GM12878 (cell line): Measurements from ENCODE around the gene ITPR2. TPM values are rescaled to one million over a fixed set of nuclear protein-coding genes. Genes with fewer than 3 reads are reported as not detected.

Experiments
- ATAC-seq: fragments of 200-7000 bp; cut with Tn5 transposase; 3 replicates; pipeline ENCODE4 v1.9.1; 2020; ENCODE audit warnings: mild to moderate bottlenecking, moderate library complexity
- BruUV-seq: library from RNA; stranded (reverse); fragments of 400-500 nt; replicated peaks from 2 replicates; lab custom pipeline; 2021; lab: Mats Ljungman, UMichigan
- CTCF ChIA-PET: fragments of 300-600 bp; sonication (Branson Sonifier 250); formaldehyde crosslinking; extraction: SDS; loops from one replicate; lab custom pipeline; 2021; ENCODE audit warnings: inconsistent platforms; lab: Yijun Ruan, JAX
- POLR2A ChIA-PET: fragments of 350-600 bp; formaldehyde crosslinking; extraction: SDS; loops from one replicate; lab custom pipeline; 2021; ENCODE audit warnings: inconsistent platforms; lab: Charles Lee
- RAD21 ChIA-PET: fragments of 300-600 bp; sonication (Branson Sonifier 250); formaldehyde crosslinking; loops from one replicate; lab custom pipeline; 2023; ENCODE audit warnings: antibody characterized with exemption; ENCODE audit not compliant: unreplicated experiment; lab: Charles Lee
- SMC1A ChIA-PET: fragments of 300-600 bp; sonication (Branson Sonifier 250); formaldehyde crosslinking; loops from one replicate; lab custom pipeline; 2023; ENCODE audit not compliant: unreplicated experiment, uncharacterized antibody; lab: Charles Lee
- DNase-seq: peaks from one replicate; pipeline ENCODE4 v3.0.0-alpha.2; 2011; ENCODE audit warnings: low read depth, low spot score
- FAIRE-seq: peaks from 3 replicates; lab custom pipeline; 2011; peaks lifted over from hg19 to GRCh38; lab: Jason Lieb, UNC
- H2AFZ ChIP-seq: 2 replicates; pipeline ENCODE4 v1.6.0; 2011; ENCODE audit warnings: low read depth, low read length, control low read depth; ENCODE audit not compliant: control insufficient read depth
- H3K27ac ChIP-seq: 2 replicates; pipeline ENCODE4 v1.5.1; 2011; ENCODE audit warnings: control low read depth; ENCODE audit not compliant: control insufficient read depth, insufficient read depth
- H3K27me3 ChIP-seq, 2 experiments: replicated peaks in 1 of 2; 2 replicates each; pipeline versions ENCODE4 v1.6.0 to v1.6.1; 2011; ENCODE audit warnings: low read length in 1 of 2; ENCODE audit not compliant: control insufficient read depth in 2 of 2, insufficient read depth in 2 of 2
- H3K36me3 ChIP-seq, 2 experiments: 2 replicates each; pipeline ENCODE4 v1.5.1; 2011; ENCODE audit warnings: low read length in 1 of 2; ENCODE audit not compliant: control insufficient read depth in 2 of 2, insufficient read depth in 2 of 2
- H3K4me1 ChIP-seq: 2 replicates; pipeline ENCODE4 v1.6.1; 2011; ENCODE audit warnings: mild to moderate bottlenecking, low read length, moderate library complexity, mixed read lengths; ENCODE audit not compliant: control insufficient read depth, insufficient read depth
- H3K4me2 ChIP-seq: 2 replicates; pipeline ENCODE4 v1.6.0; 2011; ENCODE audit warnings: control low read depth; ENCODE audit not compliant: control insufficient read depth, insufficient read depth
- H3K4me3 ChIP-seq: fragments of 200-600 bp; sonication (generic); 2 replicates; pipeline ENCODE4 v1.5.1; 2016
- H3K79me2 ChIP-seq: 2 replicates; pipeline ENCODE4 v1.6.0; 2011; ENCODE audit warnings: low read length; ENCODE audit not compliant: control insufficient read depth, insufficient read depth
- H3K9ac ChIP-seq: 2 replicates; pipeline ENCODE4 v1.8.0; 2011; ENCODE audit warnings: low read length, control low read depth, mixed read lengths; ENCODE audit not compliant: control insufficient read depth, insufficient read depth
- H3K9me3 ChIP-seq: replicated peaks from 3 replicates; pipeline ENCODE4 v1.5.1; 2011; ENCODE audit warnings: mild to moderate bottlenecking, low read length; ENCODE audit not compliant: control insufficient read depth, insufficient read depth
- H4K20me1 ChIP-seq: 2 replicates; pipeline ENCODE4 v1.6.0; 2011; ENCODE audit not compliant: control insufficient read depth, insufficient read depth
- BACH1 ChIP-seq: fragments of 450-650 bp; IDR thresholded peaks from 2 replicates; pipeline ENCODE4 v1.6.1; 2017; ENCODE audit warnings: mild to moderate bottlenecking, borderline replicate concordance
- BCL11A ChIP-seq: IDR thresholded peaks from 2 replicates; pipeline ENCODE4 v1.6.1; 2011; ENCODE audit warnings: low read depth, low read length
- EZH2 ChIP-seq: IDR thresholded peaks from 2 replicates; pipeline ENCODE4 v1.6.1; 2012; ENCODE audit warnings: low read depth, mild to moderate bottlenecking, control low read depth, inconsistent platforms, low read length, borderline replicate concordance; ENCODE audit not compliant: control insufficient read depth
- FOS ChIP-seq: IDR thresholded peaks from 3 replicates; pipeline ENCODE4 v1.6.1; 2011; ENCODE audit warnings: borderline replicate concordance; ENCODE audit not compliant: insufficient read length; ENCODE audit errors: extremely low read depth
- MLLT1 ChIP-seq: fragments of 450-650 bp; IDR thresholded peaks from 2 replicates; pipeline ENCODE4 v1.6.1; 2016; ENCODE audit warnings: mild to moderate bottlenecking
- NFXL1 ChIP-seq: fragments of 450-650 bp; IDR thresholded peaks from 2 replicates; pipeline ENCODE4 v1.6.1; 2017; ENCODE audit warnings: antibody characterized with exemption, mild to moderate bottlenecking, borderline replicate concordance
- NRF1 ChIP-seq: conservative IDR thresholded peaks from 2 replicates; pipeline ENCODE4 v1.6.1; 2011; ENCODE audit warnings: mild to moderate bottlenecking, low read depth, low read length, improper control_type of control experiment
- POLR2AphosphoS2 ChIP-seq: IDR thresholded peaks from 2 replicates; pipeline ENCODE4 v1.6.1; 2011; ENCODE audit warnings: low read depth, mild to moderate bottlenecking, low read length, improper control_type of control experiment, moderate library complexity
- SRF ChIP-seq, 2 experiments: IDR thresholded peaks; 2 replicates each; pipeline ENCODE4 v1.6.1; 2011; ENCODE audit warnings: low read depth in 2 of 2, low read length in 2 of 2, mild to moderate bottlenecking in 1 of 2, moderate library complexity in 1 of 2
- YY1 ChIP-seq: IDR thresholded peaks from 2 replicates; pipeline ENCODE4 v1.6.1; 2011; ENCODE audit warnings: low read depth, mild to moderate bottlenecking, low read length
- ZBED1 ChIP-seq: IDR thresholded peaks from 2 replicates; pipeline ENCODE4 v1.6.1; 2016; ENCODE audit warnings: borderline replicate concordance
- WGBS: methylation state at CpG from one replicate; pipeline ENCODE4 v1.1.6; 2016; ENCODE audit warnings: low lambda C conversion rate; ENCODE audit not compliant: insufficient replicate concordance, insufficient coverage; ENCODE audit errors: missing lambda C conversion rate; 5-methylcytosine and 5-hydroxymethylcytosine counted together
- in situ Hi-C: fragments of 300-500 bp; cut with MboI; formaldehyde crosslinking; loops from 9 replicates; pipeline ENCODE4 v1.14.3; 2018; ENCODE audit warnings: mixed read lengths
- intact Hi-C: fragments of 100-400 bp; cut with micrococcal nuclease; formaldehyde crosslinking; loops from one replicate; pipeline ENCODE4 v1.14.2; 2022; ENCODE audit not compliant: unreplicated experiment
- polyA plus RNA-seq, 11 experiments: library from polyadenylated mRNA; depleted of rRNA in 4 of 11; unstranded in 6 of 11; stranded (reverse) in 5 of 11; fragments of >200 nt; fragmentation: Nextera tagmentation in 4 of 11; fragmentation: Illumina TruSeq in 1 of 11; extraction: Ambion mirVana in 4 of 11; extraction: Trizol in 1 of 11; gene quantifications; 1 replicate in 1 of 11; 2 replicates in 10 of 11; pipeline versions ENCODE4 v1.2.1 to v1.2.3, GENCODE V29; 2011 to 2016; ENCODE audit warnings: inconsistent platforms in 2 of 11, missing spikeins in 2 of 11, low read depth in 1 of 11
- total RNA-seq, 4 experiments: library from RNA; depleted of rRNA in 3 of 4; stranded (reverse); fragments of >200 nt in 3 of 4; fragmentation: Illumina TruSeq in 1 of 4; extraction: Trizol in 1 of 4; gene quantifications; 2 replicates each; pipeline versions ENCODE4 v1.2.1 to v1.2.3, GENCODE V29; 2013 to 2021

The ITPR2 gene
- total and polyA plus RNA-seq, 10 of the 15 experiments (the other 5 are each of a cell fraction or from before 2014, with no cell fraction given) = 7.5 to 76.2 (median 47.1) TPM

- no peak for TF ChIP-seq POLR2AphosphoS2
- no peak for TF ChIP-seq BCL11A
- no peak for TF ChIP-seq NRF1
- no peak for TF ChIP-seq EZH2
- no peak for TF ChIP-seq ZBED1
- TF ChIP-seq BACH1 = no peak
- no peak for TF ChIP-seq YY1
- no peak for TF ChIP-seq FOS
- no peak for TF ChIP-seq NFXL1
These were observed 107.6 kb downstream of the ITPR2 start (continued) for GRCh38 chr12:26725276-26725916.

- FAIRE-seq (no peak), DNase-seq (no peak), ATAC-seq (no peak)
- peaks cover 35% of the 10 kb centered on the region for H3K4me1 ChIP-seq
- SMC1A ChIA-PET = interaction anchor here (0.9 to 2.7 kb wide), 12 partner anchors 7 to 151 kb away, joined by 3 to 13 read pairs (median 5); no protein-coding TSS in a partner anchor
- no TSS peak for BruUV-seq
- in situ Hi-C loops = no loop called here
- peaks cover 0 to 4% of the 10 kb centered on the region in 2 experiments; a peak in 2 of 4 replicates for H3K36me3 ChIP-seq
- no peak overlapping the region for H2AFZ ChIP-seq
- H3K79me2 ChIP-seq = peaks cover 27% of the 10 kb centered on the region
- CTCF ChIA-PET = interaction anchor here (0.6 to 1.3 kb wide), 2 partner anchors 23 to 122 kb away, joined by 3 to 4 read pairs; no protein-coding TSS in a partner anchor
- H4K20me1 ChIP-seq = no peaks in the 10 kb centered on the region
- H3K27ac ChIP-seq = no peak overlapping the region
- POLR2A ChIA-PET = interaction anchor here (0.6 to 2.3 kb wide), 8 partner anchors 9 to 557 kb away, joined by 3 to 12 read pairs (median 4); no protein-coding TSS in a partner anchor
- no peak overlapping the region for H3K4me3 ChIP-seq
- H3K27me3 ChIP-seq = no peaks in the 10 kb centered on the region
- peak overlapping the region; percentile 38; the same call in 1 of the 2 replicates for H3K4me2 ChIP-seq
- peaks cover 9% of the 10 kb centered on the region; the same call in 2 of the 3 replicates for H3K9me3 ChIP-seq
- intact Hi-C loops = no loop called here
- TF ChIP-seq MLLT1 (peak; percentile 88), SRF (IDR thresholded peaks at IDR 0.05; ENCODE audit: low read depth in 2 of 2, low read length in 2 of 2) (no peak)
- H3K9ac ChIP-seq = no peak overlapping the region
- RAD21 ChIA-PET = interaction anchor here (1.1 to 6.7 kb wide), 11 partner anchors 6 to 484 kb away, joined by 3 to 46 read pairs (median 6); partner anchors contain the start of gene ITPR2
- WGBS = 99% methylated on average over 4 of the region's 4 CpGs
These were observed 108.7 kb downstream of the ITPR2 start for GRCh38 chr12:26724309-26724702.
